ENCODE results near the gene FRAS1. TPM values are rescaled to one million over a fixed set of nuclear protein-coding genes. Genes with fewer than 3 reads are reported as not detected.

The FRAS1 gene
- polyA plus RNA-seq, 1 donor from 2014 or later = 2.8 TPM

- no peak overlapping the region for H3K9ac ChIP-seq (ENCODE audit: low read length)
Measured at GRCh38 chr4:78169728-78170127, 112.6 kb downstream of the FRAS1 start.

GRCh38 chr4:78171482-78171881 is 114.4 kb downstream of the FRAS1 start:
- H3K36me3 ChIP-seq (ENCODE audit: insufficient read depth, low read length) = no peaks in the 10 kb centered on the region
- H2AFZ ChIP-seq (ENCODE audit: low read depth, low read length) = no peak overlapping the region
- no peak overlapping the region for H3K4me2 ChIP-seq (ENCODE audit: low read length)
- no peaks in the 10 kb centered on the region for H3F3A ChIP-seq (ENCODE audit: insufficient read depth, low read length, poor library complexity, severe bottlenecking)
- H3K79me2 ChIP-seq (replicated peaks; ENCODE audit: insufficient read depth, low read length) = no peaks in the 10 kb centered on the region
- no peak overlapping the region for H3K27ac ChIP-seq (ENCODE audit: low read length)
- no peaks in the 10 kb centered on the region for H3K9me2 ChIP-seq (ENCODE audit: insufficient read depth, low read length)
- no peaks in the 10 kb centered on the region for H4K20me1 ChIP-seq (ENCODE audit: insufficient read depth)
- H3K9ac ChIP-seq (ENCODE audit: low read length) = no peak overlapping the region
- H3K4me3 ChIP-seq (ENCODE audit: low read length) = no peak overlapping the region
- no peaks in the 10 kb centered on the region for H3K9me3 ChIP-seq (ENCODE audit: low read length)
- no peaks in the 10 kb centered on the region for H3K27me3 ChIP-seq (ENCODE audit: insufficient read depth, low read depth, low read length)
- no peak for TF ChIP-seq EZH2 (IDR thresholded peaks at IDR 0.05; ENCODE audit: borderline replicate concordance, insufficient read depth, low read length, poor library complexity, severe bottlenecking)
- TF ChIP-seq EP300 (conservative IDR thresholded peaks at IDR 0.05; ENCODE audit: poor library complexity, severe bottlenecking) = no peak
- TF ChIP-seq SMC3 (conservative IDR thresholded peaks at IDR 0.05; ENCODE audit: poor library complexity) = no peak
- TF ChIP-seq CTCF (IDR thresholded peaks at IDR 0.05; ENCODE audit: poor library complexity, severe bottlenecking) = no peak
- no peak for TF ChIP-seq RAD21 (conservative IDR thresholded peaks at IDR 0.05)
- no peak for TF ChIP-seq POLR2AphosphoS5 (IDR thresholded peaks at IDR 0.05)
- TF ChIP-seq MXI1 (conservative IDR thresholded peaks at IDR 0.05; ENCODE audit: poor library complexity, severe bottlenecking) = no peak
- no peak for TF ChIP-seq TAF1 (IDR thresholded peaks at IDR 0.05; ENCODE audit: low read depth)

More at GRCh38 chr4:78169728-78170127, 112.6 kb downstream of the FRAS1 start:
- Histone ChIP-seq H3K27ac (ENCODE audit: low read length) (no peak overlapping the region), H3K4me2 (ENCODE audit: low read length) (no peak overlapping the region), H3K27me3 (ENCODE audit: insufficient read depth, low read depth, low read length) (no peaks in the 10 kb centered on the region), H3F3A (ENCODE audit: insufficient read depth, low read length, poor library complexity, severe bottlenecking) (no peaks in the 10 kb centered on the region), H3K36me3 (ENCODE audit: insufficient read depth, low read length) (no peaks in the 10 kb centered on the region), H2AFZ (ENCODE audit: low read depth, low read length) (no peak overlapping the region), H3K9me2 (ENCODE audit: insufficient read depth, low read length) (no peaks in the 10 kb centered on the region), H4K20me1 (ENCODE audit: insufficient read depth) (no peaks in the 10 kb centered on the region), H3K79me2 (replicated peaks; ENCODE audit: insufficient read depth, low read length) (no peaks in the 10 kb centered on the region), H3K9me3 (ENCODE audit: low read length) (no peaks in the 10 kb centered on the region), H3K4me3 (ENCODE audit: low read length) (no peak overlapping the region)
- TF ChIP-seq EZH2 (IDR thresholded peaks at IDR 0.05; ENCODE audit: borderline replicate concordance, insufficient read depth, low read length, poor library complexity, severe bottlenecking) = no peak
- no peak for TF ChIP-seq MXI1 (conservative IDR thresholded peaks at IDR 0.05; ENCODE audit: poor library complexity, severe bottlenecking)
- no peak for TF ChIP-seq TAF1 (IDR thresholded peaks at IDR 0.05; ENCODE audit: low read depth)
- TF ChIP-seq RAD21 (conservative IDR thresholded peaks at IDR 0.05) = no peak
- TF ChIP-seq REST (IDR thresholded peaks at IDR 0.05; ENCODE audit: borderline replicate concordance) = no peak
- no peak for TF ChIP-seq EP300 (conservative IDR thresholded peaks at IDR 0.05; ENCODE audit: poor library complexity, severe bottlenecking)
- no peak for TF ChIP-seq CTCF (IDR thresholded peaks at IDR 0.05; ENCODE audit: poor library complexity, severe bottlenecking)
- TF ChIP-seq POLR2AphosphoS5 (IDR thresholded peaks at IDR 0.05) = no peak
- TF ChIP-seq SMC3 (conservative IDR thresholded peaks at IDR 0.05; ENCODE audit: poor library complexity) = no peak

Measured in neural cell (in vitro differentiated cells).